ENCODE results near the gene TRAF2. TPM values are rescaled to one million over a fixed set of nuclear protein-coding genes. Genes with fewer than 3 reads are reported as not detected.

The TRAF2 gene
- total and polyA plus RNA-seq, 2 of the 8 experiments (the other 6 are each of a cell fraction or from before 2014, with no cell fraction given) = 26.9 to 50.2 TPM

- ChIA-PET POLR2A (ENCODE audit: partially characterized antibody) (interaction anchor here (0.8 to 2.0 kb wide), 6 partner anchors 11 to 51 kb away, joined by 3 to 10 read pairs (median 6); partner anchors contain the start of genes EDF1 and TRAF2), CTCF (ENCODE audit: partially characterized antibody) (interaction anchor here (0.6 to 1.9 kb wide), 11 partner anchors 16 to 338 kb away, joined by 3 to 7 read pairs (median 4); no protein-coding TSS in a partner anchor)
- no peak overlapping the region for H3K9ac ChIP-seq (replicated peaks in 1 of 4; ENCODE audit: extremely low read depth in 1 of 4, low read depth in 3 of 4, low read length in 3 of 4)
- no peak overlapping the region for H3K23ac ChIP-seq (ENCODE audit: insufficient read length)
- no peaks in the 10 kb centered on the region for H3K9me3 ChIP-seq (ENCODE audit: insufficient read depth in 2 of 2, low read depth in 1 of 2, low read length in 1 of 2)
- no peak overlapping the region for H2BK5ac ChIP-seq (ENCODE audit: low read depth, low read length)
- no peak overlapping the region for H2BK12ac ChIP-seq (ENCODE audit: low read depth, low read length)
- no peak overlapping the region for H2BK20ac ChIP-seq (ENCODE audit: low read length)
- DNase-seq (ENCODE audit: low read depth in 1 of 2, low spot score in 2 of 2) = no peak
- peaks cover 0 to 32% of the 10 kb centered on the region in 2 experiments; a peak in 2 of 4 replicates for H3K79me2 ChIP-seq (ENCODE audit: control insufficient read depth in 1 of 2, insufficient read depth in 2 of 2, low read length in 2 of 2)
- no peak overlapping the region for H3K4ac ChIP-seq (replicated peaks; ENCODE audit: insufficient read length, low read depth, low read length)
- no peak overlapping the region for H2AFZ ChIP-seq (ENCODE audit: low read length)
- no peak overlapping the region for H3K14ac ChIP-seq (ENCODE audit: insufficient read length)
- no peak for FAIRE-seq
- H3K56ac ChIP-seq (replicated peaks; ENCODE audit: insufficient read length, low read depth, low read length) = no peak overlapping the region
- H4K91ac ChIP-seq (replicated peaks; ENCODE audit: insufficient read length, low read length) = no peak overlapping the region
- H3K79me1 ChIP-seq (ENCODE audit: low read depth, low read length) = peaks cover 13% of the 10 kb centered on the region
- H3K27ac ChIP-seq (ENCODE audit: low read depth, low read length) = no peak overlapping the region
- H3K27me3 ChIP-seq (replicated peaks in 1 of 4; ENCODE audit: control insufficient read depth in 3 of 4, extremely low read depth in 1 of 4, insufficient read depth in 3 of 4, low read length in 3 of 4) = no peaks in the 10 kb centered on the region
- no peak overlapping the region for H4K5ac ChIP-seq (ENCODE audit: insufficient read length, low read depth, low read length)
- H3K4me3 ChIP-seq (ENCODE audit: extremely low read depth in 1 of 4, insufficient read depth in 2 of 4, low read depth in 3 of 4, low read length in 4 of 4) = no peak overlapping the region
- H3K18ac ChIP-seq (ENCODE audit: extremely low read depth, low read length) = no peak overlapping the region
- H3K4me2 ChIP-seq (ENCODE audit: insufficient read depth in 1 of 2, low read depth in 2 of 2, low read length in 2 of 2) = no peak overlapping the region
- H2BK15ac ChIP-seq (ENCODE audit: low read length) = no peak overlapping the region
- no peaks in the 10 kb centered on the region; a peak in 1 of 7 replicates for H3K4me1 ChIP-seq (replicated peaks in 1 of 4; ENCODE audit: control insufficient read depth in 3 of 4, insufficient read depth in 4 of 4, low read length in 3 of 4)
- peaks cover 7 to 26% (median 23%) of the 10 kb centered on the region in 4 experiments; a peak in 6 of 8 replicates for H3K36me3 ChIP-seq (ENCODE audit: control insufficient read depth in 2 of 4, insufficient read depth in 4 of 4, low read length in 3 of 4)
- H3K23me2 ChIP-seq (ENCODE audit: low read depth, low read length) = no peaks in the 10 kb centered on the region
- no peak overlapping the region for H2BK120ac ChIP-seq (replicated peaks; ENCODE audit: low read depth, low read length)
- no peak overlapping the region for H4K8ac ChIP-seq (ENCODE audit: extremely low read depth, insufficient read depth, low read length)
- 92% methylated on average over 18 of the region's 21 CpGs; no CpG with 5 or more reads in 1 of the 2 experiments for WGBS, 2 experiments (ENCODE audit: extremely low coverage in 1 of 2, insufficient coverage in 1 of 2, insufficient read length in 1 of 2, insufficient replicate concordance in 2 of 2, low coverage in 1 of 2, low lambda C conversion rate in 2 of 2, missing lambda C conversion rate in 1 of 2)
- H4K20me1 ChIP-seq (replicated peaks in 1 of 2; ENCODE audit: control insufficient read depth in 1 of 2, insufficient read depth in 2 of 2, low read length in 2 of 2) = peaks cover 5 to 23% of the 10 kb centered on the region in 2 experiments
- no peak overlapping the region for H2AK5ac ChIP-seq (ENCODE audit: low read depth, low read length)
These were observed 12.3 kb downstream of the TRAF2 start for GRCh38 chr9:136898483-136899100.

Measured in H1 (cell line).